B cell (primary cell): Measurements from ENCODE around the gene LRRC4B. TPM values are rescaled to one million over a fixed set of nuclear protein-coding genes. Genes with fewer than 3 reads are reported as not detected.

ENCODE experiments used
- ATAC-seq: fragments of 200-7000 bp; cut with Tn5 transposase; one replicate; pipeline ENCODE4 v1.10.0; 2021; ENCODE audit warnings: low read depth, mild to moderate bottlenecking, moderate number of reproducible peaks, moderate library complexity
- CTCF ChIA-PET: fragments of 350-600 bp; sonication (Branson Sonifier 250); formaldehyde crosslinking; loops from one replicate; lab custom pipeline; 2021; ENCODE audit warnings: antibody characterized with exemption, inconsistent platforms; lab: Charles Lee
- POLR2A ChIA-PET: fragments of 350-600 bp; sonication (Branson Sonifier 250); formaldehyde crosslinking; loops from one replicate; lab custom pipeline; 2021; ENCODE audit warnings: antibody characterized with exemption; lab: Charles Lee
- DNase-seq: peaks from one replicate; pipeline ENCODE4 v3.0.0; 2013
- H2AFZ ChIP-seq: 2 replicates; pipeline ENCODE4 v1.6.1; 2012; ENCODE audit warnings: mild to moderate bottlenecking, low read depth, low read length; ENCODE audit not compliant: insufficient read depth, poor library complexity, severe bottlenecking
- H3K27ac ChIP-seq, 2 donors: 1 replicate in 1 of 2; 2 replicates in 1 of 2; pipeline ENCODE4 v1.5.1; 2012 to 2013; ENCODE audit warnings: low read length in 2 of 2, mild to moderate bottlenecking in 2 of 2, moderate library complexity in 1 of 2
- H3K27me3 ChIP-seq, 4 experiments: fragments of 200-600 bp in 1 of 4; sonication (generic) in 1 of 4; replicated peaks in 1 of 4; 1 replicate in 2 of 4; 2 replicates in 2 of 4; pipeline versions ENCODE4 v1.6.1 to v1.7.0; 2013 to 2016; ENCODE audit warnings: low read length in 3 of 4, mild to moderate bottlenecking in 2 of 4, mixed read lengths in 1 of 4, moderate library complexity in 1 of 4; ENCODE audit not compliant: insufficient read depth in 4 of 4, control insufficient read depth in 3 of 4; ENCODE audit errors: control extremely low read depth in 1 of 4
- H3K36me3 ChIP-seq, 2 experiments: replicated peaks in 1 of 2; 1 replicate in 1 of 2; 2 replicates in 1 of 2; pipeline versions ENCODE4 v1.6.1 to v1.7.1; 2013; ENCODE audit warnings: low read length in 1 of 2; ENCODE audit not compliant: insufficient read depth in 2 of 2, control insufficient read depth in 1 of 2; ENCODE audit errors: control extremely low read depth in 1 of 2, extremely low read depth in 1 of 2
- H3K4me1 ChIP-seq, 2 donors: fragments of 200-600 bp in 1 of 2; sonication (generic) in 1 of 2; 1 replicate in 1 of 2; 2 replicates in 1 of 2; pipeline versions ENCODE4 v1.5.1 to v1.6.1; 2013 to 2017; ENCODE audit warnings: low read length in 2 of 2; ENCODE audit not compliant: control insufficient read depth in 2 of 2, insufficient read depth in 2 of 2
- H3K4me2 ChIP-seq: replicated peaks from 2 replicates; pipeline ENCODE3; 2012; ENCODE audit warnings: mild to moderate bottlenecking, low read depth, low read length; ENCODE audit not compliant: poor library complexity, severe bottlenecking
- H3K4me3 ChIP-seq, 5 experiments: fragments of 200-600 bp in 1 of 5; sonication (generic) in 1 of 5; 1 replicate in 3 of 5; 2 replicates in 2 of 5; pipeline versions ENCODE4 v1.5.1 to v1.7.0; 2011 to 2016; ENCODE audit warnings: low read length in 4 of 5, mild to moderate bottlenecking in 4 of 5, low read depth in 2 of 5, control low read depth in 1 of 5, moderate library complexity in 1 of 5; ENCODE audit not compliant: insufficient read depth in 1 of 5; ENCODE audit errors: control extremely low read depth in 1 of 5, extremely low read depth in 1 of 5
- H3K79me2 ChIP-seq: fragments of 200-600 bp; sonication (generic); one replicate; pipeline ENCODE4 v1.6.0; 2016; ENCODE audit warnings: low read length; ENCODE audit not compliant: control insufficient read depth, insufficient read depth
- H3K9ac ChIP-seq: fragments of 200-600 bp; sonication (generic); 2 replicates; pipeline ENCODE4 v1.6.1; 2017; ENCODE audit warnings: mild to moderate bottlenecking, low read length, moderate library complexity
- H3K9me3 ChIP-seq, 3 donors: one replicate each; pipeline versions ENCODE4 v1.6.1 to v1.7.1; 2013; ENCODE audit warnings: low read length in 2 of 3; ENCODE audit not compliant: control insufficient read depth in 2 of 3, insufficient read depth in 1 of 3; ENCODE audit errors: control extremely low read depth in 1 of 3
- H4K20me1 ChIP-seq: 2 replicates; pipeline ENCODE4 v1.6.0; 2012; ENCODE audit warnings: mild to moderate bottlenecking, low read length; ENCODE audit not compliant: insufficient read depth, control insufficient read depth, poor library complexity, severe bottlenecking
- H3K27ac Mint-ChIP-seq: one replicate; pipeline ENCODE4 v1.8.0; 2021; ENCODE audit warnings: mixed read lengths
- H3K27me3 Mint-ChIP-seq: one replicate; pipeline ENCODE4 v1.8.0; 2021; ENCODE audit warnings: mixed read lengths
- H3K4me1 Mint-ChIP-seq: one replicate; pipeline ENCODE4 v1.8.0; 2021; ENCODE audit warnings: mixed read lengths
- H3K4me3 Mint-ChIP-seq: one replicate; pipeline ENCODE4 v1.8.0; 2021; ENCODE audit warnings: mixed read lengths
- H3K9me3 Mint-ChIP-seq: one replicate; pipeline ENCODE4 v1.8.0; 2022; ENCODE audit warnings: mixed read lengths; ENCODE audit not compliant: insufficient read depth
- CTCF ChIP-seq: fragments of 200-600 bp; IDR thresholded peaks from one replicate; pipeline ENCODE4 v1.8.0; 2022; ENCODE audit warnings: antibody characterized with exemption, mild to moderate bottlenecking
- EZH2 ChIP-seq: IDR thresholded peaks from 2 replicates; pipeline ENCODE4 v1.6.1; 2012; ENCODE audit warnings: borderline replicate concordance, low read depth, mild to moderate bottlenecking, moderate library complexity, low read length; ENCODE audit not compliant: insufficient read depth, poor library complexity, severe bottlenecking
- WGBS: methylation state at CpG from one replicate; pipeline ENCODE4 v1.1.5; 2013; ENCODE audit warnings: missing lambda C conversion rate; ENCODE audit not compliant: insufficient coverage; 5-methylcytosine and 5-hydroxymethylcytosine counted together
- intact Hi-C: fragments of 100-400 bp; cut with micrococcal nuclease; formaldehyde crosslinking; loops from one replicate; pipeline ENCODE4 v1.10.0; 2022
- polyA plus RNA-seq: library from polyadenylated mRNA; depleted of rRNA; stranded (reverse); fragments of >200 nt; gene quantifications from 2 replicates; pipeline ENCODE4 v1.2.3, GENCODE V29; 2012
- total RNA-seq, 2 donors: library from RNA; stranded (reverse); fragments of 120-200 nt in 1 of 2; gene quantifications; 1 replicate in 1 of 2; 2 replicates in 1 of 2; pipeline versions ENCODE4 v1.2.3 to v1.2.4, GENCODE V29; 2013 to 2022

The LRRC4B gene
- total and polyA plus RNA-seq, 2 donors (not counting 1 experiment from before 2014, with no cell fraction given) = 0.03 TPM; not detected in 1

GRCh38 chr19:50546527-50547221, 21.6 kb downstream of the LRRC4B start:
- H3K4me1 ChIP-seq = no peaks in the 10 kb centered on the region
- ChIA-PET CTCF (no interaction called here), POLR2A (no interaction called here)
- H3K4me3 ChIP-seq = no peak overlapping the region
- H3K79me2 ChIP-seq = no peaks in the 10 kb centered on the region
- H3K27ac ChIP-seq = no peak overlapping the region
- Mint-ChIP-seq H3K27me3 (peaks cover 16% of the 10 kb centered on the region), H3K9me3 (no peaks in the 10 kb centered on the region), H3K4me1 (no peaks in the 10 kb centered on the region), H3K4me3 (no peak overlapping the region), H3K27ac (no peak overlapping the region)
- H3K27me3 ChIP-seq = peaks cover 0 to 14% (median 0%) of the 10 kb centered on the region in 4 experiments
- TF ChIP-seq CTCF (no peak), EZH2 (no peak)
- H4K20me1 ChIP-seq = no peaks in the 10 kb centered on the region
- H2AFZ ChIP-seq = no peak overlapping the region
- no peak overlapping the region for H3K4me2 ChIP-seq
- H3K36me3 ChIP-seq = no peaks in the 10 kb centered on the region
- intact Hi-C loops = no loop called here
- WGBS = 90% methylated on average over 28 of the region's 29 CpGs
- ATAC-seq (no peak), DNase-seq (no peak)
- H3K9ac ChIP-seq = no peak overlapping the region
- H3K9me3 ChIP-seq = no peaks in the 10 kb centered on the region

- Mint-ChIP-seq H3K27ac (no peak overlapping the region), H3K27me3 (no peaks in the 10 kb centered on the region), H3K4me3 (no peak overlapping the region), H3K9me3 (no peaks in the 10 kb centered on the region), H3K4me1 (no peaks in the 10 kb centered on the region)
- Histone ChIP-seq H3K79me2 (no peaks in the 10 kb centered on the region), H3K27me3 (peaks cover 0 to 3% (median 0%) of the 10 kb centered on the region in 4 experiments), H3K36me3 (no peaks in the 10 kb centered on the region), H3K4me1 (no peaks in the 10 kb centered on the region), H3K4me3 (no peak overlapping the region), H3K9ac (no peak overlapping the region), H3K9me3 (no peaks in the 10 kb centered on the region), H3K4me2 (no peak overlapping the region), H4K20me1 (no peaks in the 10 kb centered on the region), H3K27ac (no peak overlapping the region), H2AFZ (no peak overlapping the region)
- CTCF ChIA-PET = no interaction called here
- intact Hi-C loops = no loop called here
- 87% methylated on average over 21 of the region's 21 CpGs for WGBS
- TF ChIP-seq EZH2 = no peak
- TF ChIP-seq CTCF = no peak
- ATAC-seq = no peak
- POLR2A ChIA-PET = no interaction called here
- no peak for DNase-seq
Measured at GRCh38 chr19:50542943-50543342, 25.3 kb downstream of the LRRC4B start.
